Heart left ventricle (tissue), 16 donors: Measurements from ENCODE around the gene PLCB3. TPM values are rescaled to one million over a fixed set of nuclear protein-coding genes. Genes with fewer than 3 reads are reported as not detected.

Experiments used
- ATAC-seq, 4 donors: fragments of 200-7000 bp; cut with Tn5 transposase; one replicate each; pipeline ENCODE4 v1.9.1; 2020 to 2022; ENCODE audit warnings: moderate library complexity in 4 of 4, mild to moderate bottlenecking in 3 of 4, moderate number of reproducible peaks in 1 of 4
- DNase-seq, 5 donors: peaks; one replicate each; pipeline ENCODE4 v3.0.0-alpha.2; 2020
- H3K27ac ChIP-seq, 12 donors: fragments of 200-600 bp; sonication (generic) in 4 of 12; one replicate each; pipeline versions ENCODE4 v1.5.0 to v1.8.0; 2016 to 2022; ENCODE audit warnings: mild to moderate bottlenecking in 2 of 12
- H3K27me3 ChIP-seq, 9 donors: fragments of 200-600 bp; sonication (generic) in 2 of 9; one replicate each; pipeline versions ENCODE4 v1.5.1 to v1.8.0; 2016 to 2022; ENCODE audit warnings: mild to moderate bottlenecking in 3 of 9
- H3K36me3 ChIP-seq, 9 donors: fragments of 200-600 bp; sonication (generic) in 2 of 9; one replicate each; pipeline versions ENCODE4 v1.5.0 to v1.8.0; 2018 to 2022; ENCODE audit warnings: mild to moderate bottlenecking in 2 of 9
- H3K4me1 ChIP-seq, 12 donors: fragments of 200-600 bp; sonication (generic) in 4 of 12; one replicate each; pipeline versions ENCODE4 v1.5.0 to v1.8.0; 2016 to 2022; ENCODE audit warnings: mild to moderate bottlenecking in 3 of 12
- H3K4me3 ChIP-seq, 12 donors: fragments of 200-600 bp; sonication (generic) in 4 of 12; one replicate each; pipeline versions ENCODE4 v1.5.0 to v1.8.0; 2017 to 2022; ENCODE audit warnings: mild to moderate bottlenecking in 9 of 12, moderate library complexity in 4 of 12
- H3K9me3 ChIP-seq, 12 donors: fragments of 200-600 bp; sonication (generic) in 4 of 12; one replicate each; pipeline versions ENCODE4 v1.5.0 to v1.8.0; 2016 to 2022; ENCODE audit warnings: mild to moderate bottlenecking in 1 of 12
- POLR2A ChIP-seq, 2 donors: fragments of 450-650 bp; IDR thresholded peaks; one replicate each; pipeline ENCODE4 v1.6.1; 2017; ENCODE audit warnings: antibody characterized with exemption in 2 of 2, mild to moderate bottlenecking in 2 of 2, moderate library complexity in 2 of 2
- WGBS, 4 donors: extraction: QIAGEN DNeasy Blood & Tissue Kit in 2 of 4; methylation state at CpG; one replicate each; pipeline versions ENCODE4 v1.1.5 to v1.1.7; 2013 to 2018; 5-methylcytosine and 5-hydroxymethylcytosine counted together
- intact Hi-C, 10 donors: fragments of 100-400 bp; cut with DNase I; formaldehyde crosslinking; loops; one replicate each; pipeline versions ENCODE4 v1.11.1 to v1.14.2; 2022
- polyA plus RNA-seq, 2 donors: library from polyadenylated mRNA; stranded (reverse); fragments of 200-250 nt; gene quantifications; one replicate each; pipeline ENCODE4 v1.2.3, GENCODE V29; 2013
- total RNA-seq, 9 donors: library from RNA; depleted of rRNA in 2 of 9; stranded (reverse); fragments of >200 nt in 2 of 9; fragmentation: NEBNext Ultra II Directional in 3 of 9; extraction: Animal tissue kit (Norgen Biotek cat#: 25700) in 3 of 9; gene quantifications; one replicate each; pipeline versions ENCODE4 v1.1.0 to v1.2.4, GENCODE V29; 2016 to 2023
- TF ChIP-seq, protein P1 (sequence below), 12 donors: fragments of 200-600 bp; sonication (generic) in 4 of 12; IDR thresholded peaks; one replicate each; pipeline versions ENCODE4 v1.5.0 to v1.8.0; 2018 to 2022; ENCODE audit warnings: antibody characterized with exemption in 12 of 12, mild to moderate bottlenecking in 5 of 12
- donor health status: ischemic (EF 13 %, LVEDD 7.1; RV severe dilation, severe dysfunction).
- donor health status: healthy with polysubstance abuse.
- donor health status: DM: no; HTN: yes; CAD: no.
- donor health status: DM: no; HTN: no; CAD: no.
- donor health status: ischemic (EF 25% LVEDD 6.9; RV normal size, moderate dysfunction).
- donor health status: ischemic (EF 25% LVEDD 5.7; RV mildly dilated, moderate dysfunction).
- donor health status: healthy.
- donor health status: DM: yes; HTN: yes; CAD: no.
- donor health status: ischemic (EF 35%, LVEDD 5.7; RV mildly dilated, moderate dysfunction).
- donor health status: nonischemic (EF 11% LVEDD 7.7; RV severe dilation, severe dysfunction).
- donor health status: DM: yes; HTN: yes; CAD: no.
- donor health status: PGD.
- donor health status: ischemic (EF 29% LVEDD 5.4; RV normal size, mild dysfunction).
- donor health status: nonischemic (EF 23%, LVEDD 6.1; RV moderate dilation, normal function).

Gene PLCB3
- total and polyA plus RNA-seq, 11 donors: 7.4 to 19.1 (median 9.8) TPM

GRCh38 chr11:64226507-64227051, 24.8 kb upstream of the PLCB3 start:
- intact Hi-C loops: loop anchor here in 3 of 10 donors (1.0 to 5.0 kb wide), 3 partner anchors 39 to 40 kb away; partner anchors contain the start of gene STIP1 (in 3 of the 3)
- TF ChIP-seq POLR2A (IDR thresholded peaks at IDR 0.05): no peak
- TF ChIP-seq, protein P1, sequence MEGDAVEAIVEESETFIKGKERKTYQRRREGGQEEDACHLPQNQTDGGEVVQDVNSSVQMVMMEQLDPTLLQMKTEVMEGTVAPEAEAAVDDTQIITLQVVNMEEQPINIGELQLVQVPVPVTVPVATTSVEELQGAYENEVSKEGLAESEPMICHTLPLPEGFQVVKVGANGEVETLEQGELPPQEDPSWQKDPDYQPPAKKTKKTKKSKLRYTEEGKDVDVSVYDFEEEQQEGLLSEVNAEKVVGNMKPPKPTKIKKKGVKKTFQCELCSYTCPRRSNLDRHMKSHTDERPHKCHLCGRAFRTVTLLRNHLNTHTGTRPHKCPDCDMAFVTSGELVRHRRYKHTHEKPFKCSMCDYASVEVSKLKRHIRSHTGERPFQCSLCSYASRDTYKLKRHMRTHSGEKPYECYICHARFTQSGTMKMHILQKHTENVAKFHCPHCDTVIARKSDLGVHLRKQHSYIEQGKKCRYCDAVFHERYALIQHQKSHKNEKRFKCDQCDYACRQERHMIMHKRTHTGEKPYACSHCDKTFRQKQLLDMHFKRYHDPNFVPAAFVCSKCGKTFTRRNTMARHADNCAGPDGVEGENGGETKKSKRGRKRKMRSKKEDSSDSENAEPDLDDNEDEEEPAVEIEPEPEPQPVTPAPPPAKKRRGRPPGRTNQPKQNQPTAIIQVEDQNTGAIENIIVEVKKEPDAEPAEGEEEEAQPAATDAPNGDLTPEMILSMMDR (IDR thresholded peaks at IDR 0.05): no peak
- Histone ChIP-seq H3K4me1 (peaks cover 3 to 65% (median 42%) of the 10 kb centered on the region in 12 donors), H3K27me3 (no peaks in the 10 kb centered on the region), H3K4me3 (peak overlapping the region; percentile 56 to 94 (median 83)), H3K27ac (peak overlapping the region; percentile 82 to 98 (median 96)), H3K9me3 (no peaks in the 10 kb centered on the region), H3K36me3 (peaks cover 0 to 24% (median 4%) of the 10 kb centered on the region in 9 donors)
- WGBS, 4 donors: 11 to 18% (median 14%) methylated on average over 14 to 26 of the region's 26 CpGs
- ATAC-seq: peak; percentile 17 to 52 (median 48)
- peak; percentile 73 to 85 (median 76) for DNase-seq

DNA sequence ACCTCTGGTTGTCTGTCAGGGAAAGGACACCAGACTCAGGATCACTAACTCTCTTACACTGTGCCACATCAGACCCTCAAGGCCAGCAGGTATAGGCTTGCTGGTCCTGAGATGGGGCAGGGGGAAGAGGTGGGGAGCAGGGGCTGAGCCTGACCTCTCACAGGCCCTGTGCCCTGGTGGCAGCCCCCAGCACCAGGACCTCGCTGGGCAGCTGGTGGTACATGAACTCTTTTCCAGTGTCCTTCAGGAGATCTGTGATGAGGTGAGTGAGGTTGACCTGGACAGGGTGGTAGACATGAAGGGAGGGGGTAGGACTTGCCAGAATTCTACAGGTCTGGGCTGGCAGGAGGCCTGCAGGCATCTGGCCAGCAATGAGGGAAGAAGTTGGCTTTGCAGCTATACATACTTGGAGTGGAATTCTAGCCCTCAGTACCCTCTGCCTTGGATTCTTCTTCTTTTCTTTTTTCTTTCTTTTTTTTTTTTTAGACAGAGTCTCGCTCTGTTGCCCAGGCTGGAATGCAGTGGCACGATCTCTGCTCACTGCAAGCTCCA, 23.8 kb upstream of the PLCB3 start:
- intact Hi-C loops: loop anchor here in 2 of 10 donors (2.0 to 5.0 kb wide), 2 partner anchors 40 to 41 kb away; partner anchors contain the start of gene STIP1 (in 2 of the 2)
- H3K36me3 ChIP-seq: peaks cover 0 to 18% (median 4%) of the 10 kb centered on the region in 9 donors
- peak overlapping the region in 10 of 12 donors; percentile 86 to 98 (median 96) for H3K27ac ChIP-seq
- ATAC-seq (no peak), DNase-seq (peak in 1 of 5 donors; percentile 30)
- peaks cover 3 to 71% (median 46%) of the 10 kb centered on the region in 12 donors for H3K4me1 ChIP-seq
- no peaks in the 10 kb centered on the region for H3K9me3 ChIP-seq
- TF ChIP-seq POLR2A (IDR thresholded peaks at IDR 0.05): no peak
- TF ChIP-seq, protein P1 (IDR thresholded peaks at IDR 0.05): no peak
- peak overlapping the region in 10 of 12 donors; percentile 56 to 94 (median 83) for H3K4me3 ChIP-seq
- H3K27me3 ChIP-seq: no peaks in the 10 kb centered on the region
- 70 to 83% (median 76%) methylated on average over 3 of the region's 3 CpGs for WGBS, 4 donors

- TF ChIP-seq POLR2A (IDR thresholded peaks at IDR 0.05): no peak
- TF ChIP-seq, protein P1 (IDR thresholded peaks at IDR 0.05): no peak
- 87 to 91% (median 90%) methylated on average over 8 to 12 of the region's 12 CpGs for WGBS, 4 donors
- DNase-seq: peak in 3 of 5 donors; percentile 9 to 37 (median 25)
- peak overlapping the region in 11 of 12 donors; percentile 92 to 98 (median 97) for H3K27ac ChIP-seq
- peaks cover 3 to 75% (median 54%) of the 10 kb centered on the region in 12 donors for H3K4me1 ChIP-seq
- no peaks in the 10 kb centered on the region for H3K9me3 ChIP-seq
- H3K36me3 ChIP-seq: peaks cover 0 to 2% (median 0%) of the 10 kb centered on the region in 9 donors
- no peak for ATAC-seq
- no peaks in the 10 kb centered on the region for H3K27me3 ChIP-seq
- intact Hi-C loops: loop anchor here in 1 of 10 donors (5.0 kb wide), 1 partner anchor 42 kb away; the partner anchor contains the start of gene STIP1
- peak overlapping the region in 5 of 12 donors; percentile 68 to 86 (median 76) for H3K4me3 ChIP-seq
These were observed 22.1 kb upstream of the PLCB3 start for GRCh38 chr11:64229090-64229743.
